HCT116 (cell line): Measurements from ENCODE around the gene AURKA. TPM values are rescaled to one million over a fixed set of nuclear protein-coding genes. Genes with fewer than 3 reads are reported as not detected.

Experiments
- ATAC-seq: fragments of 200-7000 bp; cut with Tn5 transposase; 2 replicates; pipeline ENCODE4 v1.9.1; 2020; ENCODE audit warnings: mild to moderate bottlenecking, moderate library complexity
- BruUV-seq: library from RNA; stranded (reverse); fragments of 400-500 nt; replicated peaks from 2 replicates; lab custom pipeline; 2021; lab: Mats Ljungman, UMichigan
- CTCF ChIA-PET: fragments of 300-600 bp; sonication (Branson Sonifier 250); formaldehyde crosslinking; loops from one replicate; lab custom pipeline; 2021; ENCODE audit warnings: antibody characterized with exemption; lab: Charles Lee
- POLR2A ChIA-PET: fragments of 300-600, 350-600 bp; sonication (Branson Sonifier 250); formaldehyde crosslinking; loops from one replicate; lab custom pipeline; 2021; ENCODE audit warnings: antibody characterized with exemption; lab: Charles Lee
- RAD21 ChIA-PET, 2 experiments: fragments of 300-600 bp; sonication (Branson Sonifier 250); formaldehyde crosslinking; loops; one replicate each; lab custom pipeline; 2023; ENCODE audit warnings: low total read pairs in 2 of 2; ENCODE audit not compliant: uncharacterized antibody in 2 of 2, unreplicated experiment in 2 of 2, low non-redundant PET in 1 of 2; lab: Charles Lee
- DNase-seq: peaks from one replicate; pipeline ENCODE4 v3.0.0-alpha.2; 2010; ENCODE audit warnings: low read depth, low spot score
- H2AFZ ChIP-seq: fragments of 200-600 bp; shearing (Covaris generic), sonication (generic); 2 replicates; pipeline ENCODE4 v1.6.1; 2017; ENCODE audit warnings: low read depth, mixed run types, mixed read lengths, antibody characterized with exemption, low read length; ENCODE audit not compliant: poor library complexity, severe bottlenecking
- H3K27ac ChIP-seq: 2 replicates; pipeline ENCODE4 v1.5.1; 2012; ENCODE audit warnings: low read depth, low read length
- H3K27me3 ChIP-seq: fragments of 200-600 bp; sonication (generic); 2 replicates; pipeline ENCODE4 v1.6.1; 2016; ENCODE audit warnings: mixed run types, low read length, mixed read lengths; ENCODE audit not compliant: insufficient read depth
- H3K36me3 ChIP-seq, 2 experiments: fragments of 200-500 bp in 1 of 2; fragments of 200-600 bp in 1 of 2; sonication (Bioruptor generic) in 1 of 2; sonication (generic) in 1 of 2; 2 replicates each; pipeline versions ENCODE4 v1.5.1 to v1.6.1; 2014 to 2016; ENCODE audit warnings: low read length in 2 of 2, inconsistent platforms in 1 of 2, mixed read lengths in 1 of 2, mixed run types in 1 of 2; ENCODE audit not compliant: insufficient read depth in 2 of 2, control insufficient read depth in 1 of 2
- H3K4me1 ChIP-seq, 2 experiments: fragments of 200-600 bp in 1 of 2; sonication (generic) in 1 of 2; 2 replicates each; pipeline versions ENCODE4 v1.5.1 to v1.6.1; 2012 to 2017; ENCODE audit warnings: low read length in 2 of 2, inconsistent platforms in 1 of 2, mild to moderate bottlenecking in 1 of 2, mixed read lengths in 1 of 2, mixed run types in 1 of 2, moderate library complexity in 1 of 2; ENCODE audit not compliant: insufficient read depth in 2 of 2, control insufficient read depth in 1 of 2
- H3K4me2 ChIP-seq: fragments of 200-600 bp; sonication (generic); 2 replicates; pipeline ENCODE4 v1.6.1; 2017; ENCODE audit warnings: mixed run types, low read length, mixed read lengths
- H3K4me3 ChIP-seq, 2 experiments: fragments of 200-600 bp in 1 of 2; sonication (generic) in 1 of 2; replicated peaks in 1 of 2; 2 replicates each; pipeline ENCODE4 v1.5.1; 2011 to 2016; ENCODE audit warnings: low read length in 2 of 2, control low read depth in 1 of 2, low read depth in 1 of 2, mild to moderate bottlenecking in 1 of 2, mixed read lengths in 1 of 2, mixed run types in 1 of 2
- H3K79me2 ChIP-seq: fragments of 200-600 bp; sonication (generic); 2 replicates; pipeline ENCODE4 v1.6.1; 2017; ENCODE audit warnings: mild to moderate bottlenecking, mixed run types, low read length, moderate library complexity, mixed read lengths; ENCODE audit not compliant: insufficient read depth
- H3K9ac ChIP-seq: fragments of 200-600 bp; sonication (generic); 2 replicates; pipeline ENCODE4 v1.6.1; 2016; ENCODE audit warnings: low read length, mixed read lengths
- H3K9me2 ChIP-seq: fragments of 200-600 bp; sonication (generic), shearing (Covaris generic); 2 replicates; pipeline ENCODE4 v1.6.1; 2017; ENCODE audit warnings: mixed run types, mild to moderate bottlenecking, moderate library complexity; ENCODE audit not compliant: insufficient read depth
- H3K9me3 ChIP-seq, 2 experiments: fragments of 200-500 bp in 1 of 2; fragments of 200-600 bp in 1 of 2; sonication (Bioruptor generic) in 1 of 2; sonication (generic) in 1 of 2; 2 replicates each; pipeline ENCODE4 v1.6.1; 2014 to 2017; ENCODE audit warnings: low read length in 2 of 2, mixed read lengths in 2 of 2, inconsistent platforms in 1 of 2, low read depth in 1 of 2, mild to moderate bottlenecking in 1 of 2, mixed run types in 1 of 2, moderate library complexity in 1 of 2; ENCODE audit not compliant: control insufficient read depth in 1 of 2, insufficient read depth in 1 of 2
- H4K20me1 ChIP-seq: fragments of 200-600 bp; sonication (generic), shearing (Covaris generic); 2 replicates; pipeline ENCODE4 v1.6.1; 2017; ENCODE audit warnings: mixed run types, mild to moderate bottlenecking, moderate library complexity; ENCODE audit not compliant: insufficient read depth
- EZH2 ChIP-seq: fragments of 200-600 bp; sonication (generic); IDR thresholded peaks from 2 replicates; pipeline ENCODE4 v1.6.1; 2017; ENCODE audit warnings: antibody characterized with exemption, mixed run types
- REST ChIP-seq: IDR thresholded peaks from 2 replicates; pipeline ENCODE4 v1.6.1; 2012; ENCODE audit warnings: low read depth
- SP1 ChIP-seq: IDR thresholded peaks from 2 replicates; pipeline ENCODE4 v1.6.1; 2012; ENCODE audit warnings: low read depth
- SRF ChIP-seq: IDR thresholded peaks from 2 replicates; pipeline ENCODE4 v1.6.1; 2012; ENCODE audit warnings: low read depth
- TCF7L2 ChIP-seq: IDR thresholded peaks from 2 replicates; pipeline ENCODE4 v1.7.0; 2011; ENCODE audit warnings: borderline replicate concordance, inconsistent platforms; ENCODE audit not compliant: insufficient read depth, insufficient read length; ENCODE audit errors: extremely low read depth
- YY1 ChIP-seq: IDR thresholded peaks from 2 replicates; pipeline ENCODE4 v1.6.1; 2011; ENCODE audit warnings: low read length, low read depth, moderate library complexity, mild to moderate bottlenecking; ENCODE audit not compliant: insufficient replicate concordance; ENCODE audit errors: extremely low read depth
- ZFX ChIP-seq: fragments of 450-650 bp; IDR thresholded peaks from 2 replicates; pipeline ENCODE4 v1.6.1; 2017
- intact Hi-C: fragments of 100-400 bp; cut with micrococcal nuclease; formaldehyde crosslinking; loops from 2 replicates; pipeline ENCODE4 v1.10.0; 2022
- total RNA-seq: library from RNA; stranded (reverse); gene quantifications from one replicate; pipeline ENCODE4 v1.2.1, GENCODE V29; 2021; ENCODE audit not compliant: unreplicated experiment
- TF ChIP-seq, protein P1 (sequence below): IDR thresholded peaks from 2 replicates; pipeline ENCODE4 v1.6.1; 2012
- TF ChIP-seq, protein P2 (sequence below): IDR thresholded peaks from 2 replicates; pipeline ENCODE4 v1.6.1; 2011; ENCODE audit warnings: mild to moderate bottlenecking, low read length, moderate library complexity; ENCODE audit not compliant: insufficient replicate concordance; ENCODE audit errors: extremely low read depth
- TF ChIP-seq, protein P3 (sequence below): IDR thresholded peaks from 2 replicates; pipeline ENCODE4 v1.6.1; 2012

Gene AURKA
- total RNA-seq, 1 experiment from 2014 or later: 80.1 TPM

DNA sequence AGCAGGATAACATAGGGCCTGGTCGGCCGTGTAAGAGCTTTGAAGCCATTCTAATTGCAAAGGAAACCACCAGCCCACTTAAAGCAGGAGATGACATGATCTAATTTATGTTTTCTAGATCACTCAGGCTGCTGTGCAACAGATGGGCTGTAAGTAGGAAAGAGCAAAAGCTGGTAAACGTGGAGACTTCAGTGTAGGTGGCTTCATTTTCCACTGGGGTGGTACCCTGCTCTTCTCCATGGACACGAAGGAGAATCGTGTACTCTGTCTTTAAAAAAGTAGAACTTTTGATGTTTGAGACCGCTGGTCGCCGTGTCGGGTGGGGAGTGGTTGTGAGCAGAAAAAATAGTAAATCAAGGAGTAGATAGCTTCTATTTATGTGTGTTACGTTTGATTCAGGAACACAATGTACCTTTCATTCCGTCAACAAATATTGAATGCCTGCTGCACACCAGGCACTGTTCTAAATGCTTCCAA is 26.4 kb upstream of the AURKA start:
- POLR2A ChIA-PET: no interaction called here

DNA sequence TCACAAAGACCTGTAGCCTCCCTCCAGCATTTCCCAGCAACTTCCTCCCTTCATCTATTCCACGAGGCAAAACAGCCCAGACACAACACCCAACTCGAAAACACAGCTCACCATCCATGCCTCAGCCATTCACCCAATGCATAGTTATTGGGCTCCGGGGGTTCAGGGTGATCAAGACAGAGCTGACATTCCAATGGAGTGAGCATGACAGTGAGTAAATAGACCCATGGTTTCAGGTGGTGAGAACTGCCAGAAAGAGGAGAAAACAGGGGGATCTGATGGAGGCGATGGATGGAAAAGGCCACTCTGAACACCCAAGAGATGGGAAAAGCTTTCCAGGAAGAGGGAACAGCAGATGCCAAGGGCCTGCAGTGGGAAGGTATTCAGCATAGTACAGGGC is 25.9 kb upstream of the AURKA start:
- no peak for ATAC-seq
- H3K27me3 ChIP-seq: no peaks in the 10 kb centered on the region
- DNase-seq: no peak
- H3K4me3 ChIP-seq: no peak overlapping the region
- peaks cover 14 to 18% of the 10 kb centered on the region in 2 experiments for H3K4me1 ChIP-seq
- H3K27ac ChIP-seq: no peak overlapping the region
- ChIA-PET RAD21 (no interaction called here), CTCF (no interaction called here), POLR2A (no interaction called here)
- TF ChIP-seq SP1 (no peak), ZFX (no peak), EZH2 (no peak), YY1 (no peak), TCF7L2 (no peak), REST (no peak)
- TF ChIP-seq, protein P1, sequence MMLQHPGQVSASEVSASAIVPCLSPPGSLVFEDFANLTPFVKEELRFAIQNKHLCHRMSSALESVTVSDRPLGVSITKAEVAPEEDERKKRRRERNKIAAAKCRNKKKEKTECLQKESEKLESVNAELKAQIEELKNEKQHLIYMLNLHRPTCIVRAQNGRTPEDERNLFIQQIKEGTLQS: no peak
- TF ChIP-seq, protein P2, sequence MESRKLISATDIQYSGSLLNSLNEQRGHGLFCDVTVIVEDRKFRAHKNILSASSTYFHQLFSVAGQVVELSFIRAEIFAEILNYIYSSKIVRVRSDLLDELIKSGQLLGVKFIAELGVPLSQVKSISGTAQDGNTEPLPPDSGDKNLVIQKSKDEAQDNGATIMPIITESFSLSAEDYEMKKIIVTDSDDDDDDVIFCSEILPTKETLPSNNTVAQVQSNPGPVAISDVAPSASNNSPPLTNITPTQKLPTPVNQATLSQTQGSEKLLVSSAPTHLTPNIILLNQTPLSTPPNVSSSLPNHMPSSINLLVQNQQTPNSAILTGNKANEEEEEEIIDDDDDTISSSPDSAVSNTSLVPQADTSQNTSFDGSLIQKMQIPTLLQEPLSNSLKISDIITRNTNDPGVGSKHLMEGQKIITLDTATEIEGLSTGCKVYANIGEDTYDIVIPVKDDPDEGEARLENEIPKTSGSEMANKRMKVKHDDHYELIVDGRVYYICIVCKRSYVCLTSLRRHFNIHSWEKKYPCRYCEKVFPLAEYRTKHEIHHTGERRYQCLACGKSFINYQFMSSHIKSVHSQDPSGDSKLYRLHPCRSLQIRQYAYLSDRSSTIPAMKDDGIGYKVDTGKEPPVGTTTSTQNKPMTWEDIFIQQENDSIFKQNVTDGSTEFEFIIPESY: no peak
- TF ChIP-seq, protein P3, sequence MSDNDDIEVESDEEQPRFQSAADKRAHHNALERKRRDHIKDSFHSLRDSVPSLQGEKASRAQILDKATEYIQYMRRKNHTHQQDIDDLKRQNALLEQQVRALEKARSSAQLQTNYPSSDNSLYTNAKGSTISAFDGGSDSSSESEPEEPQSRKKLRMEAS: no peak
- peaks cover 0 to 2% of the 10 kb centered on the region in 2 experiments; a peak in 1 of 4 replicates for H3K36me3 ChIP-seq
- H2AFZ ChIP-seq: no peak overlapping the region
- H3K4me2 ChIP-seq: no peak overlapping the region
- BruUV-seq: no TSS peak
- H3K79me2 ChIP-seq: no peaks in the 10 kb centered on the region
- H3K9me3 ChIP-seq: no peaks in the 10 kb centered on the region
- H4K20me1 ChIP-seq: no peaks in the 10 kb centered on the region
- H3K9ac ChIP-seq: no peak overlapping the region
- no peaks in the 10 kb centered on the region for H3K9me2 ChIP-seq
- intact Hi-C loops: no loop called here

More for the DNA sequence above, 26.4 kb upstream of the AURKA start:
- Histone ChIP-seq H4K20me1 (no peaks in the 10 kb centered on the region), H3K4me3 (no peak overlapping the region), H3K9me2 (no peaks in the 10 kb centered on the region), H3K79me2 (no peaks in the 10 kb centered on the region), H2AFZ (no peak overlapping the region), H3K27me3 (no peaks in the 10 kb centered on the region), H3K4me1 (peaks cover 15 to 21% of the 10 kb centered on the region in 2 experiments), H3K4me2 (no peak overlapping the region), H3K27ac (no peak overlapping the region), H3K9ac (no peak overlapping the region), H3K36me3 (no peaks in the 10 kb centered on the region), H3K9me3 (no peaks in the 10 kb centered on the region)
- BruUV-seq: no TSS peak
- no peak for TF ChIP-seq SRF
- intact Hi-C loops: no loop called here
- DNase-seq (no peak), ATAC-seq (no peak)
- ChIA-PET RAD21 (no interaction called here), CTCF (no interaction called here)
